GM23338 (cell line): ENCODE measurements around the gene EDNRA. TPM values are rescaled to one million over a fixed set of nuclear protein-coding genes. Genes with fewer than 3 reads are reported as not detected.

ENCODE experiments used
- ATAC-seq: fragments of 200-7000 bp; cut with Tn5 transposase; 3 replicates; pipeline ENCODE4 v1.9.1; 2020
- DNase-seq: peaks from one replicate; pipeline ENCODE4 v3.0.0-alpha.2; 2015; ENCODE audit warnings: low spot score
- H2AFZ ChIP-seq: fragments of 200-600 bp; sonication (generic); 2 replicates; pipeline ENCODE4 v1.8.0; 2016; ENCODE audit warnings: antibody characterized with exemption, mild to moderate bottlenecking, moderate library complexity
- H3F3A ChIP-seq: fragments of 200-600 bp; sonication (generic); replicated peaks from 2 replicates; pipeline ENCODE4 v1.8.0; 2017; ENCODE audit warnings: antibody characterized with exemption, mixed run types, low read depth
- H3K27ac ChIP-seq: fragments of 200-600 bp; sonication (generic); 2 replicates; pipeline ENCODE4 v1.6.1; 2016; ENCODE audit warnings: low read depth
- H3K27me3 ChIP-seq: fragments of 200-600 bp; sonication (generic); 2 replicates; pipeline ENCODE4 v1.8.0; 2016; ENCODE audit warnings: mild to moderate bottlenecking, mixed run types, moderate library complexity; ENCODE audit not compliant: insufficient read depth
- H3K36me3 ChIP-seq: fragments of 200-600 bp; sonication (generic); 2 replicates; pipeline ENCODE4 v1.8.0; 2016; ENCODE audit warnings: mild to moderate bottlenecking; ENCODE audit not compliant: insufficient read depth
- H3K4me1 ChIP-seq: fragments of 200-600 bp; sonication (generic); 2 replicates; pipeline ENCODE4 v1.8.0; 2016; ENCODE audit warnings: mild to moderate bottlenecking, moderate library complexity; ENCODE audit not compliant: insufficient read depth
- H3K4me2 ChIP-seq: fragments of 200-600 bp; sonication (generic); 2 replicates; pipeline ENCODE4 v1.7.1; 2017; ENCODE audit warnings: mixed run types
- H3K4me3 ChIP-seq: fragments of 200-600 bp; sonication (generic); 2 replicates; pipeline ENCODE4 v1.6.1; 2016; ENCODE audit warnings: mixed run types
- H3K79me2 ChIP-seq: fragments of 200-600 bp; sonication (generic); replicated peaks from 2 replicates; pipeline ENCODE4 v1.8.0; 2017; ENCODE audit warnings: mild to moderate bottlenecking; ENCODE audit not compliant: insufficient read depth
- H3K9me2 ChIP-seq: fragments of 200-600 bp; sonication (generic); 2 replicates; pipeline ENCODE4 v1.8.0; 2017; ENCODE audit not compliant: insufficient read depth
- H4K20me1 ChIP-seq: fragments of 200-600 bp; sonication (generic); replicated peaks from 2 replicates; pipeline ENCODE4 v1.8.0; 2017; ENCODE audit warnings: mild to moderate bottlenecking; ENCODE audit not compliant: insufficient read depth
- H3K27ac Mint-ChIP-seq: 2 replicates; pipeline ENCODE4 v1.8.0; 2020; ENCODE audit warnings: inconsistent platforms, mild to moderate bottlenecking, moderate library complexity, mixed read lengths
- H3K27me3 Mint-ChIP-seq: 3 replicates; pipeline ENCODE4 v1.8.0; 2022; ENCODE audit warnings: low read depth, mild to moderate bottlenecking, moderate library complexity, mixed read lengths, inconsistent platforms; ENCODE audit not compliant: insufficient read depth, poor library complexity
- H3K36me3 Mint-ChIP-seq: 3 replicates; pipeline ENCODE4 v1.8.0; 2021; ENCODE audit warnings: low read depth, mild to moderate bottlenecking, inconsistent platforms, moderate library complexity, mixed read lengths
- H3K4me1 Mint-ChIP-seq: 3 replicates; pipeline ENCODE4 v1.8.0; 2020; ENCODE audit warnings: mild to moderate bottlenecking, inconsistent platforms, mixed read lengths
- H3K4me3 Mint-ChIP-seq: 3 replicates; pipeline ENCODE4 v1.8.0; 2021; ENCODE audit warnings: moderate library complexity, mild to moderate bottlenecking, inconsistent platforms, mixed read lengths
- H3K9me3 Mint-ChIP-seq: 3 replicates; pipeline ENCODE4 v1.8.0; 2020; ENCODE audit warnings: moderate library complexity, mild to moderate bottlenecking, inconsistent platforms, mixed read lengths
- CREB1 ChIP-seq: fragments of 250-450 bp; sonication (Bioruptor Pico); IDR thresholded peaks from 2 replicates; pipeline ENCODE4 v1.5.0; 2020; ENCODE audit warnings: low read depth, mild to moderate bottlenecking, moderate library complexity
- EZH2 ChIP-seq: fragments of 200-600 bp; sonication (generic); IDR thresholded peaks from one replicate; pipeline ENCODE4 v1.8.0; 2017; ENCODE audit warnings: antibody characterized with exemption, mild to moderate bottlenecking, low read depth; ENCODE audit not compliant: unreplicated experiment
- EZH2phosphoT487 ChIP-seq: fragments of 200-600 bp; sonication (generic); IDR thresholded peaks from one replicate; pipeline ENCODE4 v1.8.1; 2018; ENCODE audit warnings: antibody characterized with exemption; ENCODE audit not compliant: unreplicated experiment
- JUNB ChIP-seq: IDR thresholded peaks from one replicate; pipeline ENCODE4 v1.6.1; 2016; ENCODE audit warnings: antibody characterized with exemption; ENCODE audit not compliant: unreplicated experiment
- NANOG ChIP-seq: IDR thresholded peaks from 2 replicates; pipeline ENCODE4 v1.6.1; 2016; ENCODE audit warnings: antibody characterized with exemption, borderline replicate concordance
- POLR2AphosphoS5 ChIP-seq: IDR thresholded peaks from 2 replicates; pipeline ENCODE4 v1.6.1; 2016; ENCODE audit warnings: antibody characterized with exemption, low read depth
- STAT1 ChIP-seq: IDR thresholded peaks from one replicate; pipeline ENCODE4 v1.6.1; 2016; ENCODE audit warnings: antibody characterized with exemption; ENCODE audit not compliant: unreplicated experiment
- ZNF114 ChIP-seq: fragments of 250-450 bp; sonication (Bioruptor Pico); IDR thresholded peaks from 2 replicates; pipeline ENCODE4 v1.5.0; 2020; ENCODE audit warnings: mild to moderate bottlenecking, moderate library complexity
- ZNF331 ChIP-seq: fragments of 250-450 bp; sonication (Bioruptor Pico); IDR thresholded peaks from 2 replicates; pipeline ENCODE4 v1.5.0; 2020; ENCODE audit warnings: low read depth, mild to moderate bottlenecking, moderate library complexity
- polyA plus RNA-seq: library from polyadenylated mRNA; unstranded; fragments of >200 nt; fragmentation: Nextera tagmentation; extraction: Ambion mirVana; gene quantifications from 2 replicates; pipeline ENCODE4 v1.2.1, GENCODE V29; 2016
- total RNA-seq: library from RNA; depleted of rRNA; stranded (reverse); fragments of >200 nt; shearing (Covaris generic); gene quantifications from 2 replicates; pipeline ENCODE4 v1.2.3, GENCODE V29; 2014
- TF ChIP-seq, protein P1 (sequence below): IDR thresholded peaks from 2 replicates; pipeline ENCODE4 v1.6.1; 2016; ENCODE audit warnings: antibody characterized with exemption
- TF ChIP-seq, protein P2 (sequence below): fragments of 250-450 bp; sonication (Bioruptor Pico); IDR thresholded peaks from 2 replicates; pipeline ENCODE4 v1.5.0; 2020; ENCODE audit warnings: mild to moderate bottlenecking, moderate library complexity
- TF ChIP-seq, protein P3 (sequence below): IDR thresholded peaks from one replicate; pipeline ENCODE4 v1.6.1; 2018; ENCODE audit warnings: antibody characterized with exemption; ENCODE audit not compliant: unreplicated experiment
- TF ChIP-seq, protein P4 (sequence below), 2 experiments: fragments of 200-600 bp in 1 of 2; sonication (generic) in 1 of 2; conservative IDR thresholded peaks; 2 replicates each; pipeline versions ENCODE4 v1.5.1 to v1.6.1; 2016 to 2017; ENCODE audit warnings: antibody characterized with exemption in 2 of 2, low read depth in 2 of 2, mild to moderate bottlenecking in 2 of 2, moderate library complexity in 1 of 2

EDNRA gene
- total and polyA plus RNA-seq, 2 experiments from 2014 or later, result 1.5 to 5.0 TPM

DNA sequence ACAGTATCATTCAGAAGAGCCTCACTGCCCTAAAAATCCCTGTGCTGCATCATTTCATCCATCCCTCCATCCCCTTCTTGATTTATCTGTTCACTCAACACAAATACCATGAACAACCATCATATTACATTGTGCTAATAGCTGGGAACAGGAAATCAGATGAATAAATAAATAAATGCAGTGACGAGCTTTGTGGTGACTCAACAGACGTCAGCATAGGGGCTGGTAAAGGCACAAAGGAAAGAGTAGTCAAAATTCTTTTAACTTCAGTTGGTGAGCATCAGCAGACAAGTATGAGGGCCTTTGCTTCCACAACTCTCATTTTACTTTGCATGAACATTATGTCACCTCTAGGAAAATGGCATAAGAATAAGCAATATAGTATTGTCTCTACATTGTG lies 65.5 kb downstream of the EDNRA start:
- Mint-ChIP-seq H3K9me3 (peaks cover under 1% of the 10 kb centered on the region; the same call in 1 of the 3 replicates), H3K4me1 (peaks cover 8% of the 10 kb centered on the region), H3K27ac (no peak overlapping the region), H3K4me3 (no peak overlapping the region), H3K36me3 (no peaks in the 10 kb centered on the region), H3K27me3 (no peaks in the 10 kb centered on the region)
- Histone ChIP-seq H2AFZ (no peak overlapping the region), H3K27ac (no peak overlapping the region), H3K36me3 (no peaks in the 10 kb centered on the region; the same call in 1 of the 2 replicates), H3K4me2 (no peak overlapping the region), H3K79me2 (no peaks in the 10 kb centered on the region), H4K20me1 (no peaks in the 10 kb centered on the region), H3K27me3 (no peaks in the 10 kb centered on the region), H3K4me3 (no peak overlapping the region), H3K4me1 (0 out of 2 replicates have a peak, but pooled peaks cover 4% of the 10 kb centered on the region), H3F3A (no peaks in the 10 kb centered on the region), H3K9me2 (peaks cover 12% of the 10 kb centered on the region; the same call in 1 of the 2 replicates)
- TF ChIP-seq, protein P1, sequence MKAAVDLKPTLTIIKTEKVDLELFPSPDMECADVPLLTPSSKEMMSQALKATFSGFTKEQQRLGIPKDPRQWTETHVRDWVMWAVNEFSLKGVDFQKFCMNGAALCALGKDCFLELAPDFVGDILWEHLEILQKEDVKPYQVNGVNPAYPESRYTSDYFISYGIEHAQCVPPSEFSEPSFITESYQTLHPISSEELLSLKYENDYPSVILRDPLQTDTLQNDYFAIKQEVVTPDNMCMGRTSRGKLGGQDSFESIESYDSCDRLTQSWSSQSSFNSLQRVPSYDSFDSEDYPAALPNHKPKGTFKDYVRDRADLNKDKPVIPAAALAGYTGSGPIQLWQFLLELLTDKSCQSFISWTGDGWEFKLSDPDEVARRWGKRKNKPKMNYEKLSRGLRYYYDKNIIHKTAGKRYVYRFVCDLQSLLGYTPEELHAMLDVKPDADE, result no peak
- no peak for TF ChIP-seq EZH2phosphoT487
- TF ChIP-seq JUNB, result no peak
- no peak for TF ChIP-seq CREB1
- TF ChIP-seq NANOG, result no peak
- TF ChIP-seq, protein P2, sequence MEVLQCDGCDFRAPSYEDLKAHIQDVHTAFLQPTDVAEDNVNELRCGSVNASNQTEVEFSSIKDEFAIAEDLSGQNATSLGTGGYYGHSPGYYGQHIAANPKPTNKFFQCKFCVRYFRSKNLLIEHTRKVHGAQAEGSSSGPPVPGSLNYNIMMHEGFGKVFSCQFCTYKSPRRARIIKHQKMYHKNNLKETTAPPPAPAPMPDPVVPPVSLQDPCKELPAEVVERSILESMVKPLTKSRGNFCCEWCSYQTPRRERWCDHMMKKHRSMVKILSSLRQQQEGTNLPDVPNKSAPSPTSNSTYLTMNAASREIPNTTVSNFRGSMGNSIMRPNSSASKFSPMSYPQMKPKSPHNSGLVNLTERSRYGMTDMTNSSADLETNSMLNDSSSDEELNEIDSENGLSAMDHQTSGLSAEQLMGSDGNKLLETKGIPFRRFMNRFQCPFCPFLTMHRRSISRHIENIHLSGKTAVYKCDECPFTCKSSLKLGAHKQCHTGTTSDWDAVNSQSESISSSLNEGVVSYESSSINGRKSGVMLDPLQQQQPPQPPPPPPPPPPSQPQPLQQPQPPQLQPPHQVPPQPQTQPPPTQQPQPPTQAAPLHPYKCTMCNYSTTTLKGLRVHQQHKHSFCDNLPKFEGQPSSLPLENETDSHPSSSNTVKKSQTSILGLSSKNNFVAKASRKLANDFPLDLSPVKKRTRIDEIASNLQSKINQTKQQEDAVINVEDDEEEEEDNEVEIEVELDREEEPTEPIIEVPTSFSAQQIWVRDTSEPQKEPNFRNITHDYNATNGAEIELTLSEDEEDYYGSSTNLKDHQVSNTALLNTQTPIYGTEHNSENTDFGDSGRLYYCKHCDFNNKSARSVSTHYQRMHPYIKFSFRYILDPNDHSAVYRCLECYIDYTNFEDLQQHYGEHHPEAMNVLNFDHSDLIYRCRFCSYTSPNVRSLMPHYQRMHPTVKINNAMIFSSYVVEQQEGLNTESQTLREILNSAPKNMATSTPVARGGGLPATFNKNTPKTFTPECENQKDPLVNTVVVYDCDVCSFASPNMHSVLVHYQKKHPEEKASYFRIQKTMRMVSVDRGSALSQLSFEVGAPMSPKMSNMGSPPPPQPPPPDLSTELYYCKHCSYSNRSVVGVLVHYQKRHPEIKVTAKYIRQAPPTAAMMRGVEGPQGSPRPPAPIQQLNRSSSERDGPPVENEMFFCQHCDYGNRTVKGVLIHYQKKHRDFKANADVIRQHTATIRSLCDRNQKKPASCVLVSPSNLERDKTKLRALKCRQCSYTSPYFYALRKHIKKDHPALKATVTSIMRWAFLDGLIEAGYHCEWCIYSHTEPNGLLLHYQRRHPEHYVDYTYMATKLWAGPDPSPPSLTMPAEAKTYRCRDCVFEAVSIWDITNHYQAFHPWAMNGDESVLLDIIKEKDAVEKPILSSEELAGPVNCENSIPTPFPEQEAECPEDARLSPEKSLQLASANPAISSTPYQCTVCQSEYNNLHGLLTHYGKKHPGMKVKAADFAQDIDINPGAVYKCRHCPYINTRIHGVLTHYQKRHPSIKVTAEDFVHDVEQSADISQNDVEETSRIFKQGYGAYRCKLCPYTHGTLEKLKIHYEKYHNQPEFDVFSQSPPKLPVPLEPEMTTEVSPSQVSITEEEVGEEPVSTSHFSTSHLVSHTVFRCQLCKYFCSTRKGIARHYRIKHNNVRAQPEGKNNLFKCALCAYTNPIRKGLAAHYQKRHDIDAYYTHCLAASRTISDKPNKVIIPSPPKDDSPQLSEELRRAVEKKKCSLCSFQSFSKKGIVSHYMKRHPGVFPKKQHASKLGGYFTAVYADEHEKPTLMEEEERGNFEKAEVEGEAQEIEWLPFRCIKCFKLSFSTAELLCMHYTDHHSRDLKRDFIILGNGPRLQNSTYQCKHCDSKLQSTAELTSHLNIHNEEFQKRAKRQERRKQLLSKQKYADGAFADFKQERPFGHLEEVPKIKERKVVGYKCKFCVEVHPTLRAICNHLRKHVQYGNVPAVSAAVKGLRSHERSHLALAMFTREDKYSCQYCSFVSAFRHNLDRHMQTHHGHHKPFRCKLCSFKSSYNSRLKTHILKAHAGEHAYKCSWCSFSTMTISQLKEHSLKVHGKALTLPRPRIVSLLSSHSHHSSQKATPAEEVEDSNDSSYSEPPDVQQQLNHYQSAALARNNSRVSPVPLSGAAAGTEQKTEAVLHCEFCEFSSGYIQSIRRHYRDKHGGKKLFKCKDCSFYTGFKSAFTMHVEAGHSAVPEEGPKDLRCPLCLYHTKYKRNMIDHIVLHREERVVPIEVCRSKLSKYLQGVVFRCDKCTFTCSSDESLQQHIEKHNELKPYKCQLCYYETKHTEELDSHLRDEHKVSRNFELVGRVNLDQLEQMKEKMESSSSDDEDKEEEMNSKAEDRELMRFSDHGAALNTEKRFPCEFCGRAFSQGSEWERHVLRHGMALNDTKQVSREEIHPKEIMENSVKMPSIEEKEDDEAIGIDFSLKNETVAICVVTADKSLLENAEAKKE, result no peak
- TF ChIP-seq STAT1, result no peak
- TF ChIP-seq EZH2, result no peak
- no peak for TF ChIP-seq ZNF114
- no peak for TF ChIP-seq ZNF331
- TF ChIP-seq, protein P3, sequence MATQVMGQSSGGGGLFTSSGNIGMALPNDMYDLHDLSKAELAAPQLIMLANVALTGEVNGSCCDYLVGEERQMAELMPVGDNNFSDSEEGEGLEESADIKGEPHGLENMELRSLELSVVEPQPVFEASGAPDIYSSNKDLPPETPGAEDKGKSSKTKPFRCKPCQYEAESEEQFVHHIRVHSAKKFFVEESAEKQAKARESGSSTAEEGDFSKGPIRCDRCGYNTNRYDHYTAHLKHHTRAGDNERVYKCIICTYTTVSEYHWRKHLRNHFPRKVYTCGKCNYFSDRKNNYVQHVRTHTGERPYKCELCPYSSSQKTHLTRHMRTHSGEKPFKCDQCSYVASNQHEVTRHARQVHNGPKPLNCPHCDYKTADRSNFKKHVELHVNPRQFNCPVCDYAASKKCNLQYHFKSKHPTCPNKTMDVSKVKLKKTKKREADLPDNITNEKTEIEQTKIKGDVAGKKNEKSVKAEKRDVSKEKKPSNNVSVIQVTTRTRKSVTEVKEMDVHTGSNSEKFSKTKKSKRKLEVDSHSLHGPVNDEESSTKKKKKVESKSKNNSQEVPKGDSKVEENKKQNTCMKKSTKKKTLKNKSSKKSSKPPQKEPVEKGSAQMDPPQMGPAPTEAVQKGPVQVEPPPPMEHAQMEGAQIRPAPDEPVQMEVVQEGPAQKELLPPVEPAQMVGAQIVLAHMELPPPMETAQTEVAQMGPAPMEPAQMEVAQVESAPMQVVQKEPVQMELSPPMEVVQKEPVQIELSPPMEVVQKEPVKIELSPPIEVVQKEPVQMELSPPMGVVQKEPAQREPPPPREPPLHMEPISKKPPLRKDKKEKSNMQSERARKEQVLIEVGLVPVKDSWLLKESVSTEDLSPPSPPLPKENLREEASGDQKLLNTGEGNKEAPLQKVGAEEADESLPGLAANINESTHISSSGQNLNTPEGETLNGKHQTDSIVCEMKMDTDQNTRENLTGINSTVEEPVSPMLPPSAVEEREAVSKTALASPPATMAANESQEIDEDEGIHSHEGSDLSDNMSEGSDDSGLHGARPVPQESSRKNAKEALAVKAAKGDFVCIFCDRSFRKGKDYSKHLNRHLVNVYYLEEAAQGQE, result no peak
- TF ChIP-seq, protein P4, sequence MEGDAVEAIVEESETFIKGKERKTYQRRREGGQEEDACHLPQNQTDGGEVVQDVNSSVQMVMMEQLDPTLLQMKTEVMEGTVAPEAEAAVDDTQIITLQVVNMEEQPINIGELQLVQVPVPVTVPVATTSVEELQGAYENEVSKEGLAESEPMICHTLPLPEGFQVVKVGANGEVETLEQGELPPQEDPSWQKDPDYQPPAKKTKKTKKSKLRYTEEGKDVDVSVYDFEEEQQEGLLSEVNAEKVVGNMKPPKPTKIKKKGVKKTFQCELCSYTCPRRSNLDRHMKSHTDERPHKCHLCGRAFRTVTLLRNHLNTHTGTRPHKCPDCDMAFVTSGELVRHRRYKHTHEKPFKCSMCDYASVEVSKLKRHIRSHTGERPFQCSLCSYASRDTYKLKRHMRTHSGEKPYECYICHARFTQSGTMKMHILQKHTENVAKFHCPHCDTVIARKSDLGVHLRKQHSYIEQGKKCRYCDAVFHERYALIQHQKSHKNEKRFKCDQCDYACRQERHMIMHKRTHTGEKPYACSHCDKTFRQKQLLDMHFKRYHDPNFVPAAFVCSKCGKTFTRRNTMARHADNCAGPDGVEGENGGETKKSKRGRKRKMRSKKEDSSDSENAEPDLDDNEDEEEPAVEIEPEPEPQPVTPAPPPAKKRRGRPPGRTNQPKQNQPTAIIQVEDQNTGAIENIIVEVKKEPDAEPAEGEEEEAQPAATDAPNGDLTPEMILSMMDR (conservative IDR thresholded peaks at IDR 0.05; ENCODE audit: low read depth in 2 of 2), result no peak
- no peak for TF ChIP-seq POLR2AphosphoS5
- DNase-seq (no peak), ATAC-seq (no peak)
